GM20000 (cell line): ENCODE data around the gene APBA1.
"Not testable (repeated sequence)": the region's sequence is repeated elsewhere in the genome, so short reads cannot be mapped to it uniquely, and the experiment has no call there.

Experiments
- DNase-seq: peaks from one replicate; pipeline ENCODE4 v3.0.0; 2012; ENCODE audit warnings: low spot score
- CTCF ChIP-seq: IDR thresholded peaks from 2 replicates; pipeline ENCODE4 v1.5.1; 2012; ENCODE audit warnings: mild to moderate bottlenecking, control low read depth; ENCODE audit errors: extremely low read depth, missing control alignments

Gene APBA1

GRCh38 chr9:69411931-69412740 is 260.0 kb downstream of the APBA1 start:
- DNase-seq, result no peak
- TF ChIP-seq CTCF, result no peak

GRCh38 chr9:69411246-69411645 is 260.9 kb downstream of the APBA1 start:
- no peak for TF ChIP-seq CTCF
- DNase-seq, result no peak

- DNase-seq, result not testable (repeated sequence)
Measured at GRCh38 chr9:69409936-69410335, 262.2 kb downstream of the APBA1 start.

- DNase-seq, result no peak
- TF ChIP-seq CTCF, result no peak
Measured at GRCh38 chr9:69400470-69400869, 271.7 kb downstream of the APBA1 start.

DNA sequence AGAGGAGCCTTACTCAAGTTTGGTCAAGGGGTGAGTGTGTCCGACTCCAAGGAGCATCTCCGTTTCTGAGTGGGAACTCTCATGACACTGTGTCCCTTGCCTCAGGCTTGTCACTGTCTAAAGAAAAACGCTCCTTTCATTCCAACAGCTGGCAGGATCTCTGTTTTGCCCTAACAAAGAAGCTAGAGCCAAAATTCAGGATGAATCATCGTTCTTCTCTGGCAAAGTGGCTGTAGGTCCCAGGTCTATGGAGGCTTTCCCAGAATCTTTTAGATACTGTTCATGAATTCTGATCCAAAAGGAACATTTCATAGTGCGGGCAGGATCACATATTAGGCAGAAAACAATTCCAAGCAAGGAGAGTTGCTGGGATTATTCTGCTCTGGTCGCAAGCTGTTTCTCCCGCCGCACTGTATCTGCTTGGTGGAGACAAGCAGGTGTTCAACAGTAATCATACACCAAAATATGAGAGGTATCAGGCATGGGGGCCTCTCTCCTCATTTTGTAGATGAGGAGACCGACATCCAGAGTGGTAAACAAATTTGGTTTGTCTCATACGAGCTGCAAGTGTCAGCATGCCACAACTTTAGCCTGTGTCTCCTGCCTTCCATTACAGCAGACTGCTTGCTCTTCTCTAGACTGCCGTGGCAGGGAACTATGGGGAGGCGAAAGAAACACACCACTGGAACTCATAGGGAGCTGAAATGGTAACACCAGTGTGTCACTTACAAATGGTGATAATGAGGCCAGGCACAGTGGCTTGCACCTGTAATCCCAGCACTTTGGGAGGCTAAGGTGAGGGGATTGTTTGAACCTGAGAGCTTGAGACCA is 274.6 kb downstream of the APBA1 start:
- no peak for DNase-seq
- TF ChIP-seq CTCF, result no peak

GRCh38 chr9:69396759-69397158 is 275.4 kb downstream of the APBA1 start:
- no peak for DNase-seq

DNA sequence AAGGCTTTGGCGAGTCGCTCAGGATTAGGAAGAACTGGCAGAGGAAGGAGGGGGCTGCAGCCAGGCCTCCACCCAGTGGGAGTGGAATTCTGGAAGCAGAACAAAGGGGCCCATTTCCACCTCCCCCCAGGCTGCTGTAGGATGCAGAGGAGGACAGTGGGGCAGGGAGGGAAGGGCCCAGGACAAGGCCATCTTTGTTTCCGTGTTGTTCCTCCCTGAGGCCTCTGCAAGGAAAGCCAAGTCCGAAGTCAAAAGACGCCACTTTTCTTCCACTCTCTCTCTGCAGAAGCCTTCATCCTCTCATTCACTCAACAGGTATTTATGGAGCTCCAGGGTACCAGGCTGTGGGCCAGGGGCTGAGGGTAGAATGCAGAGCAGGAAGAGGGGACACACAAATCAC is 276.5 kb downstream of the APBA1 start:
- no peak for DNase-seq
- TF ChIP-seq CTCF, result no peak

More at GRCh38 chr9:69396759-69397158, 275.4 kb downstream of the APBA1 start:
- TF ChIP-seq CTCF, result no peak
